ENCODE data around the gene WASF3. TPM values are rescaled to one million over a fixed set of nuclear protein-coding genes. Genes with fewer than 3 reads are reported as not detected.

The WASF3 gene
- total and polyA plus RNA-seq, 10 of the 15 experiments (the other 5 are each of a cell fraction or from before 2014, with no cell fraction given): under 0.01 to 0.10 (median 0.01) TPM; not detected in 7

DNA sequence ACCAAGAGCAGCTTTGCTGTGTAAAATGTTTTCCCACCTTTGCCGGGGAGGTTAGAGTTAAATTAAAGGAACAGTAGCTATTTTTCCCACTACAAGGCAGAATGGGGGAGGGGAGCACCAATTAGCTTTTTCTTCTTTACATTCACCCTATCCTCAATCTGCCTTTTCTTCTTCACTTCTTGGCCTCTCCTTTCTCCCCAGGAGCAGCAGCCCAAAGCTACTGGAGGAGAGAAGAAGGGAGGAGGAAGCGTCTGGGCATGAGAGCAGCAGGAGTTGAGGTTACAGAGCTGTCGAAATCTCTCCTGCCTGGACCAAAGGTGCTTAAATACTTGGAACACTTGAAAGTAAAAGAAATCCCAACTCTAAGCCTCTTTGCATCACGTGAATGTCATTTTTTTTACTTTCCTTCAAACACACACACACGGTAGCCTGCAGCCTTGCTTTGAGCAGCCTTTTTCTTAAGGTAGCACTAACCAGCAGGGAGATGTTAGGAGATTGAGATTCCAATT is 39.0 kb upstream of the WASF3 start (continued):
- TF ChIP-seq RELA (IDR thresholded peaks at IDR 0.05; ENCODE audit: borderline replicate concordance, partially characterized antibody): no peak
- no peak for TF ChIP-seq TCF7 (IDR thresholded peaks at IDR 0.05; ENCODE audit: borderline replicate concordance)
- TF ChIP-seq, protein P1, sequence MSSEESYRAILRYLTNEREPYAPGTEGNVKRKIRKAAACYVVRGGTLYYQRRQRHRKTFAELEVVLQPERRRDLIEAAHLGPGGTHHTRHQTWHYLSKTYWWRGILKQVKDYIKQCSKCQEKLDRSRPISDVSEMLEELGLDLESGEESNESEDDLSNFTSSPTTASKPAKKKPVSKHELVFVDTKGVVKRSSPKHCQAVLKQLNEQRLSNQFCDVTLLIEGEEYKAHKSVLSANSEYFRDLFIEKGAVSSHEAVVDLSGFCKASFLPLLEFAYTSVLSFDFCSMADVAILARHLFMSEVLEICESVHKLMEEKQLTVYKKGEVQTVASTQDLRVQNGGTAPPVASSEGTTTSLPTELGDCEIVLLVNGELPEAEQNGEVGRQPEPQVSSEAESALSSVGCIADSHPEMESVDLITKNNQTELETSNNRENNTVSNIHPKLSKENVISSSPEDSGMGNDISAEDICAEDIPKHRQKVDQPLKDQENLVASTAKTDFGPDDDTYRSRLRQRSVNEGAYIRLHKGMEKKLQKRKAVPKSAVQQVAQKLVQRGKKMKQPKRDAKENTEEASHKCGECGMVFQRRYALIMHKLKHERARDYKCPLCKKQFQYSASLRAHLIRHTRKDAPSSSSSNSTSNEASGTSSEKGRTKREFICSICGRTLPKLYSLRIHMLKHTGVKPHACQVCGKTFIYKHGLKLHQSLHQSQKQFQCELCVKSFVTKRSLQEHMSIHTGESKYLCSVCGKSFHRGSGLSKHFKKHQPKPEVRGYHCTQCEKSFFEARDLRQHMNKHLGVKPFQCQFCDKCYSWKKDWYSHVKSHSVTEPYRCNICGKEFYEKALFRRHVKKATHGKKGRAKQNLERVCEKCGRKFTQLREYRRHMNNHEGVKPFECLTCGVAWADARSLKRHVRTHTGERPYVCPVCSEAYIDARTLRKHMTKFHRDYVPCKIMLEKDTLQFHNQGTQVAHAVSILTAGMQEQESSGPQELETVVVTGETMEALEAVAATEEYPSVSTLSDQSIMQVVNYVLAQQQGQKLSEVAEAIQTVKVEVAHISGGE (CRISPR knock-in tag; IDR thresholded peaks at IDR 0.05): no peak
- TF ChIP-seq FOS (IDR thresholded peaks at IDR 0.05; ENCODE audit: borderline replicate concordance, extremely low read depth, insufficient read length): no peak
- no peak for TF ChIP-seq BRCA1 (IDR thresholded peaks at IDR 0.05; ENCODE audit: low read depth, low read length)

DNA sequence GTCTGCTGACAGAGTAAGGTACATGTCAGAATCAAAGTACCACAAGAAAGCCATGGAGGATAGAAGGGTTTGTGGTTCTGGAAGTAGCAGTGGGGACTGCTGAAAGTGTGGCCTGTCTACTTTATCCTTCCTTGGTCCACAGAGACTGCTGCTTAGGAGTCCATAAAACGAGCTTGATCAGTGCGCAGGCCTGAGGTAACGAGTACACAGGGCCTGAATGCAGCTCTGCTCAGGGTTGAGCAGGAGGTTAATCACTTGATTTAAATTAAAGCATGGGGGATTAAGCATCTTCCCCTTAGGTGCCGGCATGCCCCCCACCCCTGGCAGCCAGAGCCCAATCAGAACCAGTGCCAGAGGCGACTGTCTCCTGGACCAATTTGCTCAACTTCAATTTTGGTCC is 34.9 kb upstream of the WASF3 start:
- ChIA-PET RAD21 (ENCODE audit: unreplicated experiment) (no interaction called here), POLR2A (no interaction called here), SMC1A (ENCODE audit: uncharacterized antibody, unreplicated experiment) (no interaction called here), CTCF (no interaction called here)
- H3K36me3 ChIP-seq (ENCODE audit: control insufficient read depth in 2 of 2, insufficient read depth in 2 of 2, low read length in 1 of 2): no peaks in the 10 kb centered on the region
- no peak overlapping the region for H2AFZ ChIP-seq (ENCODE audit: control insufficient read depth, low read depth, low read length)
- no peak overlapping the region for H3K4me3 ChIP-seq
- no peak overlapping the region for H3K4me2 ChIP-seq (ENCODE audit: control insufficient read depth, insufficient read depth)
- no peaks in the 10 kb centered on the region for H3K79me2 ChIP-seq (ENCODE audit: control insufficient read depth, insufficient read depth, low read length)
- no peak for DNase-seq (ENCODE audit: low read depth, low spot score)
- no peaks in the 10 kb centered on the region for H3K4me1 ChIP-seq (ENCODE audit: control insufficient read depth, insufficient read depth, low read length)
- WGBS (ENCODE audit: insufficient coverage, insufficient replicate concordance, low lambda C conversion rate, missing lambda C conversion rate): 33% methylated on average over 5 of the region's 5 CpGs
- no peaks in the 10 kb centered on the region for H4K20me1 ChIP-seq (ENCODE audit: control insufficient read depth, insufficient read depth)
- FAIRE-seq: no peak
- no peak overlapping the region for H3K27ac ChIP-seq (ENCODE audit: control insufficient read depth, insufficient read depth)
- ATAC-seq: no peak
- intact Hi-C loops (cut with micrococcal nuclease; ENCODE audit: unreplicated experiment): no loop called here
- no peak overlapping the region for H3K9ac ChIP-seq (ENCODE audit: control insufficient read depth, insufficient read depth, low read length)
- no TSS peak for BruUV-seq (replicated peaks)
- TF ChIP-seq, protein P2, sequence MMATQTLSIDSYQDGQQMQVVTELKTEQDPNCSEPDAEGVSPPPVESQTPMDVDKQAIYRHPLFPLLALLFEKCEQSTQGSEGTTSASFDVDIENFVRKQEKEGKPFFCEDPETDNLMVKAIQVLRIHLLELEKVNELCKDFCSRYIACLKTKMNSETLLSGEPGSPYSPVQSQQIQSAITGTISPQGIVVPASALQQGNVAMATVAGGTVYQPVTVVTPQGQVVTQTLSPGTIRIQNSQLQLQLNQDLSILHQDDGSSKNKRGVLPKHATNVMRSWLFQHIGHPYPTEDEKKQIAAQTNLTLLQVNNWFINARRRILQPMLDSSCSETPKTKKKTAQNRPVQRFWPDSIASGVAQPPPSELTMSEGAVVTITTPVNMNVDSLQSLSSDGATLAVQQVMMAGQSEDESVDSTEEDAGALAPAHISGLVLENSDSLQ (IDR thresholded peaks at IDR 0.05): no peak
- TF ChIP-seq SMAD5 (IDR thresholded peaks at IDR 0.05; ENCODE audit: low read depth): no peak
- TF ChIP-seq, protein P3, sequence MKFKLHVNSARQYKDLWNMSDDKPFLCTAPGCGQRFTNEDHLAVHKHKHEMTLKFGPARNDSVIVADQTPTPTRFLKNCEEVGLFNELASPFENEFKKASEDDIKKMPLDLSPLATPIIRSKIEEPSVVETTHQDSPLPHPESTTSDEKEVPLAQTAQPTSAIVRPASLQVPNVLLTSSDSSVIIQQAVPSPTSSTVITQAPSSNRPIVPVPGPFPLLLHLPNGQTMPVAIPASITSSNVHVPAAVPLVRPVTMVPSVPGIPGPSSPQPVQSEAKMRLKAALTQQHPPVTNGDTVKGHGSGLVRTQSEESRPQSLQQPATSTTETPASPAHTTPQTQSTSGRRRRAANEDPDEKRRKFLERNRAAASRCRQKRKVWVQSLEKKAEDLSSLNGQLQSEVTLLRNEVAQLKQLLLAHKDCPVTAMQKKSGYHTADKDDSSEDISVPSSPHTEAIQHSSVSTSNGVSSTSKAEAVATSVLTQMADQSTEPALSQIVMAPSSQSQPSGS (IDR thresholded peaks at IDR 0.05; ENCODE audit: low read length): no peak
- in situ Hi-C loops (cut with MboI): no loop called here
- H3K27me3 ChIP-seq (replicated peaks in 1 of 2; ENCODE audit: control insufficient read depth in 2 of 2, insufficient read depth in 2 of 2, low read length in 1 of 2): no peaks in the 10 kb centered on the region
- no peaks in the 10 kb centered on the region for H3K9me3 ChIP-seq (replicated peaks; ENCODE audit: control insufficient read depth, insufficient read depth, low read length)
